BE2C (cell line): ENCODE data around the gene TRDMT1.

Experiments
- DNase-seq: peaks from one replicate; pipeline ENCODE4 v3.0.0-alpha.2; 2020
- H3K27me3 ChIP-seq: fragments of 250-450 bp; sonication (Bioruptor Pico); 2 replicates; pipeline ENCODE4 v1.5.1; 2020; ENCODE audit warnings: mild to moderate bottlenecking
- H3K36me3 ChIP-seq: fragments of 250-450 bp; sonication (Bioruptor Pico); 2 replicates; pipeline ENCODE4 v1.5.1; 2020; ENCODE audit warnings: mild to moderate bottlenecking
- H3K4me1 ChIP-seq: fragments of 250-450 bp; sonication (Bioruptor Pico); 2 replicates; pipeline ENCODE4 v1.5.1; 2020
- H3K4me3 ChIP-seq: 2 replicates; pipeline ENCODE4 v1.5.1; 2011; ENCODE audit warnings: low read depth, low read length
- H3K9me3 ChIP-seq: fragments of 250-450 bp; sonication (Bioruptor Pico); 2 replicates; pipeline ENCODE4 v1.5.1; 2020
- CTCF ChIP-seq: IDR thresholded peaks from 2 replicates; pipeline ENCODE4 v1.5.1; 2012; ENCODE audit warnings: mild to moderate bottlenecking, low read depth, low read length

The TRDMT1 gene

GRCh38 chr10:17157024-17157423, 44.4 kb downstream of the TRDMT1 start:
- Histone ChIP-seq H3K27me3 (no peaks in the 10 kb centered on the region), H3K4me3 (no peak overlapping the region), H3K9me3 (no peaks in the 10 kb centered on the region), H3K4me1 (no peaks in the 10 kb centered on the region), H3K36me3 (no peaks in the 10 kb centered on the region)
- no peak for TF ChIP-seq CTCF
- no peak for DNase-seq

GRCh38 chr10:17155826-17156225, 45.6 kb downstream of the TRDMT1 start:
- no peak for TF ChIP-seq CTCF
- Histone ChIP-seq H3K27me3 (no peaks in the 10 kb centered on the region), H3K9me3 (no peaks in the 10 kb centered on the region), H3K4me3 (no peak overlapping the region), H3K36me3 (no peaks in the 10 kb centered on the region), H3K4me1 (no peaks in the 10 kb centered on the region)
- DNase-seq = no peak

GRCh38 chr10:17154116-17154515, 47.4 kb downstream of the TRDMT1 start:
- Histone ChIP-seq H3K4me1 (no peaks in the 10 kb centered on the region), H3K27me3 (no peaks in the 10 kb centered on the region), H3K36me3 (no peaks in the 10 kb centered on the region), H3K4me3 (no peak overlapping the region), H3K9me3 (no peaks in the 10 kb centered on the region)
- TF ChIP-seq CTCF = no peak
- DNase-seq = no peak

GRCh38 chr10:17153321-17153720, 48.2 kb downstream of the TRDMT1 start:
- Histone ChIP-seq H3K4me3 (no peak overlapping the region), H3K36me3 (no peaks in the 10 kb centered on the region), H3K9me3 (no peaks in the 10 kb centered on the region), H3K4me1 (no peaks in the 10 kb centered on the region), H3K27me3 (no peaks in the 10 kb centered on the region)
- no peak for DNase-seq
- no peak for TF ChIP-seq CTCF

GRCh38 chr10:17151716-17152115, 49.8 kb downstream of the TRDMT1 start:
- DNase-seq = no peak
- Histone ChIP-seq H3K4me3 (no peak overlapping the region), H3K9me3 (no peaks in the 10 kb centered on the region), H3K27me3 (no peaks in the 10 kb centered on the region), H3K4me1 (no peaks in the 10 kb centered on the region), H3K36me3 (no peaks in the 10 kb centered on the region)
- no peak for TF ChIP-seq CTCF

- Histone ChIP-seq H3K36me3 (no peaks in the 10 kb centered on the region), H3K4me3 (no peak overlapping the region), H3K27me3 (no peaks in the 10 kb centered on the region), H3K4me1 (no peaks in the 10 kb centered on the region), H3K9me3 (no peaks in the 10 kb centered on the region)
- TF ChIP-seq CTCF = no peak
- DNase-seq = no peak
Observed at GRCh38 chr10:17147884-17148489, 53.5 kb downstream of the TRDMT1 start.
